Transverse colon (tissue), 4 donors: Measurements from ENCODE around the gene SH3RF3.

Experiments used
- EP300 ChIP-seq: sonication (generic); formaldehyde crosslinking; IDR thresholded peaks from one replicate; pipeline ENCODE4 v1.6.1; 2017; ENCODE audit warnings: antibody characterized with exemption, low read depth
- POLR2AphosphoS5 ChIP-seq, 3 donors: sonication (generic); formaldehyde crosslinking; IDR thresholded peaks; one replicate each; pipeline ENCODE4 v1.6.1; 2016; ENCODE audit warnings: antibody characterized with exemption in 3 of 3
- TF ChIP-seq, protein P1 (sequence below), 5 experiments: fragments of 200-600 bp in 3 of 5; fragments of 450-650 bp in 2 of 5; sonication (generic) in 3 of 5; IDR thresholded peaks; 1 replicate in 2 of 5; 2 replicates in 3 of 5; pipeline ENCODE4 v1.5.1; 2016 to 2017; ENCODE audit warnings: antibody characterized with exemption in 5 of 5, inconsistent platforms in 3 of 5, mild to moderate bottlenecking in 2 of 5, moderate library complexity in 1 of 5

DNA sequence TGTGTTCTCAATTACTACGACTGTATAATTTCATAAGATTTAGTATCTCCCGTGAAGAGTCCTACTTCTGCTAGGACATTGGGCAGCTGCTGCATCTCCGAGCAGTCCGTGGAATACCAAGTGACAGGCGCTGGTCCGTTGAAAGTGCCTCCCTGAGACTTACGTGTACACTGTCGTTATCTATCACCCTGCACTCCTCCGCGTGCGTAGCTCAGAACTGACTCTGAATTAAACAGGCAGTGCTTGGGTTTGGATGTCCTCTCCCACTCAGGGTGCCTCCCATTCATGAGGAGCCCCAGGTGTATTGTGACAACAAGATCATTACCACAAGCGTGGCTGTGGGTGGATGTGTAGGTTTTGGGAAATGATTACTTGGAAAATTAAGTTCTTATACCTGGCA, 148.4 kb downstream of the SH3RF3 start:
- TF ChIP-seq POLR2AphosphoS5 (IDR thresholded peaks at IDR 0.05) (no peak), EP300 (no peak)
- TF ChIP-seq, protein P1, sequence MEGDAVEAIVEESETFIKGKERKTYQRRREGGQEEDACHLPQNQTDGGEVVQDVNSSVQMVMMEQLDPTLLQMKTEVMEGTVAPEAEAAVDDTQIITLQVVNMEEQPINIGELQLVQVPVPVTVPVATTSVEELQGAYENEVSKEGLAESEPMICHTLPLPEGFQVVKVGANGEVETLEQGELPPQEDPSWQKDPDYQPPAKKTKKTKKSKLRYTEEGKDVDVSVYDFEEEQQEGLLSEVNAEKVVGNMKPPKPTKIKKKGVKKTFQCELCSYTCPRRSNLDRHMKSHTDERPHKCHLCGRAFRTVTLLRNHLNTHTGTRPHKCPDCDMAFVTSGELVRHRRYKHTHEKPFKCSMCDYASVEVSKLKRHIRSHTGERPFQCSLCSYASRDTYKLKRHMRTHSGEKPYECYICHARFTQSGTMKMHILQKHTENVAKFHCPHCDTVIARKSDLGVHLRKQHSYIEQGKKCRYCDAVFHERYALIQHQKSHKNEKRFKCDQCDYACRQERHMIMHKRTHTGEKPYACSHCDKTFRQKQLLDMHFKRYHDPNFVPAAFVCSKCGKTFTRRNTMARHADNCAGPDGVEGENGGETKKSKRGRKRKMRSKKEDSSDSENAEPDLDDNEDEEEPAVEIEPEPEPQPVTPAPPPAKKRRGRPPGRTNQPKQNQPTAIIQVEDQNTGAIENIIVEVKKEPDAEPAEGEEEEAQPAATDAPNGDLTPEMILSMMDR (IDR thresholded peaks at IDR 0.05): no peak
